HepG2 (cell line): Measurements from ENCODE around the gene ABHD1. TPM values are rescaled to one million over a fixed set of nuclear protein-coding genes. Genes with fewer than 3 reads are reported as not detected.
A peak's percentile ranks its signal among the peaks of the same experiment; 100 is the strongest.

Source experiments
- ATAC-seq: fragments of 200-7000 bp; cut with Tn5 transposase; 3 replicates; pipeline ENCODE4 v1.9.1; 2020; ENCODE audit warnings: mild to moderate bottlenecking, moderate library complexity
- BruUV-seq: library from RNA; stranded (reverse); fragments of 400-500 nt; replicated peaks from 2 replicates; lab custom pipeline; 2021; lab: Mats Ljungman, UMichigan
- CTCF ChIA-PET: fragments of 300-600 bp; formaldehyde crosslinking; extraction: SDS; loops from one replicate; lab custom pipeline; 2021; ENCODE audit warnings: low total read pairs, inconsistent platforms, low intra/inter-chr PET ratio; lab: Yijun Ruan, JAX
- POLR2A ChIA-PET: fragments of 350-600 bp; sonication (Branson Sonifier 250); formaldehyde crosslinking; loops from one replicate; lab custom pipeline; 2020; ENCODE audit warnings: antibody characterized with exemption, inconsistent platforms; lab: Yijun Ruan, JAX
- DNase-seq: peaks from one replicate; pipeline ENCODE4 v3.0.0-alpha.2; 2015; ENCODE audit warnings: low spot score
- FAIRE-seq: peaks from 3 replicates; lab custom pipeline; 2011; peaks lifted over from hg19 to GRCh38; lab: Jason Lieb, UNC
- H2AFZ ChIP-seq: one replicate; pipeline ENCODE4 v1.6.1; 2011; ENCODE audit warnings: low read length, inconsistent platforms
- H3K27ac ChIP-seq: fragments of 300-600 bp; 3 replicates; pipeline ENCODE4 v1.8.0; 2011; ENCODE audit warnings: mixed run types, mild to moderate bottlenecking, mixed read lengths, low read length, inconsistent platforms; ENCODE audit not compliant: insufficient read depth; ENCODE audit errors: extremely low read length
- H3K27me3 ChIP-seq, 2 experiments: fragments of 200-600 bp in 1 of 2; 2 replicates in 1 of 2; 3 replicates in 1 of 2; pipeline versions ENCODE4 v1.6.0 to v1.8.0; 2011; ENCODE audit warnings: low read length in 2 of 2, mild to moderate bottlenecking in 2 of 2, moderate library complexity in 2 of 2, inconsistent platforms in 1 of 2; ENCODE audit not compliant: insufficient read depth in 2 of 2, control insufficient read depth in 1 of 2
- H3K36me3 ChIP-seq, 2 experiments: fragments of 200-600 bp in 1 of 2; replicated peaks in 1 of 2; 2 replicates in 1 of 2; 3 replicates in 1 of 2; pipeline versions ENCODE4 v1.5.1 to v1.8.0; 2011; ENCODE audit warnings: low read length in 2 of 2, inconsistent platforms in 1 of 2; ENCODE audit not compliant: insufficient read depth in 2 of 2, control insufficient read depth in 1 of 2
- H3K4me1 ChIP-seq: 2 replicates; pipeline ENCODE4 v1.5.1; 2012; ENCODE audit warnings: low read length, inconsistent platforms; ENCODE audit not compliant: insufficient read depth
- H3K4me2 ChIP-seq: 2 replicates; pipeline ENCODE4 v1.6.0; 2011; ENCODE audit warnings: low read depth, low read length, inconsistent platforms
- H3K4me3 ChIP-seq, 3 experiments: fragments of 200-600 bp in 1 of 3; sonication (generic), shearing (Covaris generic) in 1 of 3; replicated peaks in 1 of 3; 2 replicates each; pipeline ENCODE4 v1.5.1; 2011 to 2016; ENCODE audit warnings: low read length in 3 of 3, inconsistent platforms in 2 of 3, low read depth in 2 of 3, mild to moderate bottlenecking in 2 of 3, control low read depth in 1 of 3, mixed read lengths in 1 of 3; ENCODE audit not compliant: insufficient read depth in 1 of 3
- H3K79me2 ChIP-seq: one replicate; pipeline ENCODE4 v1.6.1; 2011; ENCODE audit warnings: low read length, inconsistent platforms; ENCODE audit not compliant: insufficient read depth
- H3K9ac ChIP-seq: 2 replicates; pipeline ENCODE4 v1.6.0; 2011; ENCODE audit warnings: mild to moderate bottlenecking, low read depth, low read length, inconsistent platforms; ENCODE audit not compliant: insufficient read depth
- H3K9me3 ChIP-seq: 2 replicates; pipeline ENCODE4 v1.5.1; 2012; ENCODE audit warnings: mild to moderate bottlenecking, low read length
- H4K20me1 ChIP-seq: 2 replicates; pipeline ENCODE4 v1.6.0; 2011; ENCODE audit warnings: inconsistent platforms, mild to moderate bottlenecking, low read length, moderate library complexity; ENCODE audit not compliant: insufficient read depth
- MEF2D ChIP-seq: sonication (generic); formaldehyde crosslinking; IDR thresholded peaks from 2 replicates; pipeline ENCODE4 v1.5.1; 2020; ENCODE audit warnings: mild to moderate bottlenecking, missing genetic modification reagents
- TAF15 ChIP-seq: fragments of 200-400 bp; formaldehyde crosslinking; IDR thresholded peaks from one replicate; pipeline ENCODE4 v1.6.1; 2018; ENCODE audit warnings: mild to moderate bottlenecking, low read depth, low read length; ENCODE audit not compliant: poor library complexity, severe bottlenecking
- THAP11 ChIP-seq: IDR thresholded peaks from 2 replicates; pipeline ENCODE4 v1.6.1; 2016; ENCODE audit warnings: missing biosample characterization, missing genetic modification reagents
- TSC22D2 ChIP-seq: sonication (generic); formaldehyde crosslinking; IDR thresholded peaks from 2 replicates; pipeline ENCODE4 v1.5.1; 2020; ENCODE audit warnings: missing genetic modification reagents, mild to moderate bottlenecking, borderline replicate concordance
- ZBTB10 ChIP-seq: sonication (generic); formaldehyde crosslinking; IDR thresholded peaks from 2 replicates; pipeline ENCODE4 v1.4.0; 2020; ENCODE audit warnings: missing genetic modification reagents, borderline replicate concordance
- ZNF354B ChIP-seq: sonication (generic); formaldehyde crosslinking; IDR thresholded peaks from 2 replicates; pipeline ENCODE4 v1.8.0; 2022; ENCODE audit warnings: mild to moderate bottlenecking, missing genetic modification reagents
- WGBS: methylation state at CpG from one replicate; pipeline ENCODE4 v1.1.6; 2017; ENCODE audit warnings: low lambda C conversion rate; 5-methylcytosine and 5-hydroxymethylcytosine counted together
- in situ Hi-C: cut with HindIII; loops from 2 replicates; pipeline ENCODE4 v1.10.0; 2017; ENCODE audit warnings: low pct_unique_long_range_greater_than_20kb; ENCODE audit not compliant: extremely low pct_ligation_motif_present
- intact Hi-C: fragments of 100-400 bp; cut with micrococcal nuclease; formaldehyde crosslinking; loops from one replicate; pipeline ENCODE4 v1.10.0; 2022; ENCODE audit not compliant: unreplicated experiment
- polyA plus RNA-seq, 8 experiments: library from polyadenylated mRNA; depleted of rRNA in 3 of 8; stranded (reverse) in 7 of 8; unstranded in 1 of 8; fragments of >200 nt; fragmentation: Illumina TruSeq in 4 of 8; extraction: Trizol in 4 of 8; gene quantifications; 2 replicates each; pipeline versions ENCODE4 v1.2.1 to v1.2.3, GENCODE V29; 2011 to 2016; ENCODE audit warnings: low read depth in 4 of 8, missing spikeins in 1 of 8, mixed read lengths in 1 of 8; ENCODE audit not compliant: insufficient read depth in 1 of 8
- total RNA-seq, 5 experiments: library from RNA; depleted of rRNA; stranded (reverse); fragments of >200 nt; fragmentation: Illumina TruSeq; extraction: Trizol; gene quantifications; 2 replicates each; pipeline ENCODE4 v1.2.3, GENCODE V29; 2016; ENCODE audit warnings: low read depth in 1 of 5
- TF ChIP-seq, protein P1 (sequence below): sonication (generic); formaldehyde crosslinking; IDR thresholded peaks from 2 replicates; pipeline ENCODE4 v1.8.0; 2022; ENCODE audit warnings: missing genetic modification reagents, mild to moderate bottlenecking, inconsistent platforms, borderline replicate concordance

Gene ABHD1
- total and polyA plus RNA-seq, 2 of the 13 experiments (the other 11 are each of a cell fraction or from before 2014, with no cell fraction given), result 0.04 to 0.81 TPM

GRCh38 chr2:27154488-27154887, 30.9 kb downstream of the ABHD1 start:
- 95% methylated on average over 6 of the region's 6 CpGs for WGBS
- FAIRE-seq, result no peak
- peaks cover 67% of the 10 kb centered on the region for H3K4me1 ChIP-seq
- H3K9me3 ChIP-seq, result no peaks in the 10 kb centered on the region
- POLR2A ChIA-PET, result interaction anchor here (0.8 to 1.2 kb wide), 2 partner anchors 20 to 37 kb away, joined by 3 read pairs; partner anchors contain the start of gene PREB
- in situ Hi-C loops (loop anchor here (5.0 kb wide), 1 partner anchor 33 kb away; no protein-coding TSS in a partner anchor), intact Hi-C loops (no loop called here)
- DNase-seq, result no peak
- no peak overlapping the region for H3K27ac ChIP-seq
- no peaks in the 10 kb centered on the region for H3K36me3 ChIP-seq
- no peak overlapping the region for H2AFZ ChIP-seq
- no TSS peak for BruUV-seq
- TF ChIP-seq ZNF354B (peak; percentile 29; the same call in 1 of the 2 replicates), TAF15 (no peak), TSC22D2 (CRISPR knock-in tag) (no peak), MEF2D (CRISPR knock-in tag) (0 out of 2 replicates have a peak, but pooled peaks have one; percentile 20), ZBTB10 (CRISPR knock-in tag) (no peak), THAP11 (CRISPR knock-in tag) (no peak)
- TF ChIP-seq, protein P1, sequence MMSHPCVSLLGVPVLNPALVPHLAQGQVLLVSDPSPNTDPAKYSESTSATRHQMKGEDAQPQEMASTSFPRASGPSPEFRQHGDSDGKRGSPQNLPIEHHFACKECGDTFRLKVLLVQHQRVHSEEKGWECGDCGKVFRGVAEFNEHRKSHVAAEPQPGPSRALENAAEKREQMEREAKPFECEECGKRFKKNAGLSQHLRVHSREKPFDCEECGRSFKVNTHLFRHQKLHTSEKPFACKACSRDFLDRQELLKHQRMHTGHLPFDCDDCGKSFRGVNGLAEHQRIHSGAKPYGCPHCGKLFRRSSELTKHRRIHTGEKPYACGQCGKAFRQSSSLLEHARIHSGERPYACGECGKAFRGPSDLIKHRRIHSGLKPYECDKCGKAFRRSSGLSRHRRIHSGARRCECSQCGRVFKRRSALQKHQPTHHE (CRISPR knock-in tag), result no peak
- H3K9ac ChIP-seq, result no peak overlapping the region
- no peaks in the 10 kb centered on the region for H3K27me3 ChIP-seq
- no peak for ATAC-seq
- no peak overlapping the region for H3K4me2 ChIP-seq
- no peaks in the 10 kb centered on the region for H4K20me1 ChIP-seq
- CTCF ChIA-PET, result no interaction called here
- no peak overlapping the region for H3K4me3 ChIP-seq
- H3K79me2 ChIP-seq, result no peaks in the 10 kb centered on the region
